AG08395 (cell line): Measurements from ENCODE around the gene UVSSA.
"Not testable (repeated sequence)": the region's sequence is repeated elsewhere in the genome, so short reads cannot be mapped to it uniquely, and the experiment has no call there.

ENCODE experiments used
- DNase-seq: peaks from one replicate; pipeline ENCODE4 v3.0.0; 2012; ENCODE audit warnings: mixed read lengths, low spot score

UVSSA gene

GRCh38 chr4:1421657-1422056 lies 74.6 kb downstream of the UVSSA start:
- no peak for DNase-seq

- no peak for DNase-seq
Observed at GRCh38 chr4:1427010-1427409, 80.0 kb downstream of the UVSSA start.

- not testable (repeated sequence) for DNase-seq
Observed at GRCh38 chr4:1443688-1444172, 96.7 kb downstream of the UVSSA start.
